ENCODE measurements around the gene MARK2. TPM values are rescaled to one million over a fixed set of nuclear protein-coding genes. Genes with fewer than 3 reads are reported as not detected.

MARK2 gene
- total RNA-seq, 1 donor from 2014 or later, result 41.5 TPM

DNA sequence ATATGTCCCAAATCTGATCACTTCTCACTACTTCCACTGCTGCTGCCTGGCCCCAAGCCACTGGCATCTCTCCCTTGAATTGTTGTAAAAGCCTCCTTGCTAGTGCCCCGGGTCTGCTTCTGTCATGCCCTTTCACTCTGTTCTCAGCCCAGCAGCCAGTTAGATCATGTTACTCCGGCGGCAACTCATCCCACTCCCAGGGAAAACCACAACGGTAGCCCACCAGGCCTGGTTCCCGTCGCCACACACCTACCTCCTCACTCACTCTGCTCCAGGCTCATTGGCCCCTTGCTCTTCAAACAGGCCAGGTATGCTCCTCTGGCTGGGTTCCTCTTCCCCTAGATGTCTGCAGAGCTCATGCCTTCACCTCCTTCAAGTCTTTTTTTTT is 3.8 kb upstream of the MARK2 start:
- DNase-seq (no peak), ATAC-seq (ENCODE audit: low read depth) (no peak)
- CTCF ChIA-PET, result interaction anchor here (1.2 to 5.6 kb wide), 4 partner anchors 86 to 322 kb away, joined by 3 to 130 read pairs (median 48); no protein-coding TSS in a partner anchor
- H3K36me3 Mint-ChIP-seq (ENCODE audit: low read depth), result peaks cover 8% of the 10 kb centered on the region
- peaks cover 28% of the 10 kb centered on the region for H3K4me1 Mint-ChIP-seq
- TF ChIP-seq, protein P1, sequence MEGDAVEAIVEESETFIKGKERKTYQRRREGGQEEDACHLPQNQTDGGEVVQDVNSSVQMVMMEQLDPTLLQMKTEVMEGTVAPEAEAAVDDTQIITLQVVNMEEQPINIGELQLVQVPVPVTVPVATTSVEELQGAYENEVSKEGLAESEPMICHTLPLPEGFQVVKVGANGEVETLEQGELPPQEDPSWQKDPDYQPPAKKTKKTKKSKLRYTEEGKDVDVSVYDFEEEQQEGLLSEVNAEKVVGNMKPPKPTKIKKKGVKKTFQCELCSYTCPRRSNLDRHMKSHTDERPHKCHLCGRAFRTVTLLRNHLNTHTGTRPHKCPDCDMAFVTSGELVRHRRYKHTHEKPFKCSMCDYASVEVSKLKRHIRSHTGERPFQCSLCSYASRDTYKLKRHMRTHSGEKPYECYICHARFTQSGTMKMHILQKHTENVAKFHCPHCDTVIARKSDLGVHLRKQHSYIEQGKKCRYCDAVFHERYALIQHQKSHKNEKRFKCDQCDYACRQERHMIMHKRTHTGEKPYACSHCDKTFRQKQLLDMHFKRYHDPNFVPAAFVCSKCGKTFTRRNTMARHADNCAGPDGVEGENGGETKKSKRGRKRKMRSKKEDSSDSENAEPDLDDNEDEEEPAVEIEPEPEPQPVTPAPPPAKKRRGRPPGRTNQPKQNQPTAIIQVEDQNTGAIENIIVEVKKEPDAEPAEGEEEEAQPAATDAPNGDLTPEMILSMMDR (IDR thresholded peaks at IDR 0.05), result no peak
- H3K9me3 Mint-ChIP-seq, result no peaks in the 10 kb centered on the region
- intact Hi-C loops (cut with micrococcal nuclease), result loop anchor here (5.0 kb wide), 1 partner anchor 37 kb away; no protein-coding TSS in a partner anchor
- no peaks in the 10 kb centered on the region for H3K27me3 Mint-ChIP-seq
- peak overlapping the region; percentile 8 for H3K27ac Mint-ChIP-seq
- POLR2A ChIA-PET, result no interaction called here
- no peak overlapping the region for H3K4me3 Mint-ChIP-seq

DNA sequence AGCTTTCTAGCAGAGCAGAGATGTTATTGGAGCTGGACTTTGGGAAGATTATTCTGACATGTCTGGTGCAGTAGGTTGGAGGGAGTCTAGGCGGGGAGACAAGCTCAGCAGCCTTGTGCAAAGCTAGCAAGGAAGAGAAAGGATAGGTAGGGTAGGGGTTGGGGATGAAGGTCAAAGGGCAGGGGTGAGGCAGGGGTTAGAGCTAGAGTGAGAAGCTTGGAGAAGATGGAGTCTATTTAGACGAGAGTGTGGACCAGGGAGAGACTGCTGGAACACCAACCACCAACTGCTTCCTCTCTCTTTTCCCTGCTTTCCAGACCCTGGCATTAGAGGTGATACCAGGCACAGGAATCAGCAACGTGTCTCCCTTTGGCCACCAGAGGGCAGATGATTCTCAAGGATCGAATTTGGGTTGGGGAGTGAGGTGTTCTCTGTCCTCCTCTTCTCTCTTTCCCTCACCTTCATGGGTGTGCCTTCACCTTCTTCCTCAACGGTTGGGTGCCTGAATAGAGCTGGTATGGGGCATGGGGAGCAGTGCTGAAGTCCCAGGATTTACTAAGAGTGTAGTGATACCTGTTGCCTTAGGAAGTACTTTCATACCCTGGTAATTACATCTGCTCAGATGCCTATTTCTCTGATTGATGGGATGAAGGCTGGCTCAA is 1.8 kb upstream of the MARK2 start:
- ATAC-seq (ENCODE audit: low read depth) (no peak), DNase-seq (peak; percentile 48)
- ChIA-PET CTCF (interaction anchor here (0.7 to 5.6 kb wide), 29 partner anchors 11 to 465 kb away, joined by 3 to 130 read pairs (median 4); partner anchors contain the start of genes ATL3, COX8A and ZFTA), POLR2A (interaction anchor here (0.6 to 3.1 kb wide), 3 partner anchors 68 to 518 kb away, joined by 8 to 21 read pairs (median 17); partner anchors contain the start of gene ZFTA)
- intact Hi-C loops (cut with micrococcal nuclease), result loop anchor here (1.0 to 5.0 kb wide), 8 partner anchors 35 to 316 kb away; partner anchors contain the start of genes COX8A and OTUB1
- TF ChIP-seq, protein P1 (IDR thresholded peaks at IDR 0.05), result peak; percentile 37
- peaks cover 20% of the 10 kb centered on the region for H3K36me3 Mint-ChIP-seq (ENCODE audit: low read depth)
- H3K27me3 Mint-ChIP-seq, result no peaks in the 10 kb centered on the region
- no peaks in the 10 kb centered on the region for H3K9me3 Mint-ChIP-seq
- H3K27ac Mint-ChIP-seq, result peak overlapping the region; percentile 83
- peaks cover 48% of the 10 kb centered on the region for H3K4me1 Mint-ChIP-seq
- H3K4me3 Mint-ChIP-seq, result peak overlapping the region; percentile 39

DNA sequence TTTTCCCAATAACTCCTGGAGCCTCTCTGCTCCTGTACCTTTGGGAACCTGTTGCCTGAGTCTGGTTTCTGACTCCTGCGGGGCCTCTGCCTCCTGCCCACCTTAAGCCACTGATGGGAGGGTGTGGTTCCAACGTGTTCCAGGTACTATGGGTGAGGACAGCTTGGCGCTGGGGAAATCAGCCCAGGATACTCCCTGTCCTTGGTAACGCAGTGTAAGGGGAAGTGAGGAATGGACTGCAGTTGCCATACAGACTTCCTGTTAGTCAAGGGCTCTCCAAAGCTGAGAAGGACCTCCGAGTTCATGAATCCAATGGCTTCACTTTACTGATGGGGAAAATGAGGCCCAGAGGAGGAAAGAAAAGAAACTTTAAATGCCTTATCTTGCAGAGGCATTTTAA is 1.2 kb upstream of the MARK2 start:
- ATAC-seq (ENCODE audit: low read depth) (no peak), DNase-seq (no peak)
- ChIA-PET CTCF (interaction anchor here (0.8 to 5.6 kb wide), 18 partner anchors 15 to 464 kb away, joined by 3 to 130 read pairs (median 7); partner anchors contain the start of genes ATL3 and ZFTA), POLR2A (interaction anchor here (1.5 to 3.1 kb wide), 8 partner anchors 24 to 329 kb away, joined by 5 to 21 read pairs (median 8); partner anchors contain the start of genes COX8A, MACROD1 and ZFTA)
- H3K9me3 Mint-ChIP-seq, result no peaks in the 10 kb centered on the region
- TF ChIP-seq, protein P1 (IDR thresholded peaks at IDR 0.05), result no peak
- H3K27ac Mint-ChIP-seq, result peak overlapping the region; percentile 83
- peaks cover 52% of the 10 kb centered on the region for H3K4me1 Mint-ChIP-seq
- intact Hi-C loops (cut with micrococcal nuclease), result loop anchor here (1.0 to 5.0 kb wide), 13 partner anchors 25 to 467 kb away; partner anchors contain the start of genes ATL3, COX8A, ESRRA and OTUB1
- H3K36me3 Mint-ChIP-seq (ENCODE audit: low read depth), result peaks cover 25% of the 10 kb centered on the region
- no peaks in the 10 kb centered on the region for H3K27me3 Mint-ChIP-seq
- peak overlapping the region; percentile 89 for H3K4me3 Mint-ChIP-seq

DNA sequence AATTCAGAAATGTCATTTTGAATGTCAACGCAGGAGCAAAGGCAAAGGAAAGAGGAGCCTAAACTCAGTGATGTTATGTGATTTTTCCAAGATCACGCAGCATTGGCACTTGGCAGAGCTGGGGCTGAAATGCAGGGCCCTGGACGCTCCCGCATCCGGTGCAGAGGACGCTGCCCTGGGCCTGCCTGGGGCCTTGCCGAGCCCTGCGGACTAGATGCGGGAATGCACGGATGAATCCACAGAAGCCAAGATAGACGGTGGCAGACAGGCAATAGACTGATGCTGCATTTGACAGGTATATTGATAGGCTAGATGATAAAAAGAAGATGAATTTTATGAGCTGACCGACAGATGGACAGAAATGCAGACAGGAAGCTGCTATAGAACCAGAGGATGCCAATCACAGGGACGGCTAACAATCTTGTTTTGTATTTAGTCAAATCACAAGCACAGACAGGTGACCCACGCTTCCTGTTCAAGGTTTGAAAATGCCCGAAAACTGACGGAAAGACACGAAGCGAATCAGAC is 696 bp upstream of the MARK2 start:
- ATAC-seq (ENCODE audit: low read depth), result no peak
- CTCF ChIA-PET, result interaction anchor here (1.0 to 5.6 kb wide), 14 partner anchors 15 to 312 kb away, joined by 3 to 130 read pairs (median 8); partner anchors contain the start of genes NAA40 and ZFTA
- H3K4me3 Mint-ChIP-seq, result peak overlapping the region; percentile 89
- TF ChIP-seq, protein P1 (IDR thresholded peaks at IDR 0.05), result no peak
- peaks cover 30% of the 10 kb centered on the region for H3K36me3 Mint-ChIP-seq (ENCODE audit: low read depth)
- H3K4me1 Mint-ChIP-seq, result peaks cover 57% of the 10 kb centered on the region
- intact Hi-C loops (cut with micrococcal nuclease), result loop anchor here (1.0 to 5.0 kb wide), 6 partner anchors 25 to 467 kb away; partner anchors contain the start of genes ATL3, ESRRA, SPINDOC and ZFTA
- no peak for DNase-seq
- H3K27ac Mint-ChIP-seq, result peak overlapping the region; percentile 83
- no peaks in the 10 kb centered on the region for H3K9me3 Mint-ChIP-seq
- H3K27me3 Mint-ChIP-seq, result no peaks in the 10 kb centered on the region
- POLR2A ChIA-PET, result interaction anchor here (0.6 to 3.1 kb wide), 22 partner anchors 12 to 997 kb away, joined by 3 to 21 read pairs (median 4); partner anchors contain the start of genes COX8A, FKBP2, MACROD1 and NAA40

All from activated B cell treated with CpG ODN at 0.5 μM for 24 hours (primary cell).